RWPE2 (cell line): ENCODE results near the gene MPI.

ENCODE experiments used
- ATAC-seq: fragments of 200-7000 bp; cut with Tn5 transposase; 3 replicates; pipeline ENCODE4 v1.9.1; 2021; ENCODE audit warnings: low read depth
- DNase-seq: peaks from one replicate; pipeline ENCODE4 v3.0.0-alpha.2; 2020; ENCODE audit warnings: low spot score
- H3K27ac ChIP-seq: fragments of 450-650 bp; 2 replicates; pipeline ENCODE4 v1.5.1; 2017; ENCODE audit warnings: mild to moderate bottlenecking; ENCODE audit not compliant: poor library complexity, severe bottlenecking
- H3K27me3 ChIP-seq: fragments of 250-450 bp; sonication (Bioruptor Pico); 2 replicates; pipeline ENCODE4 v1.5.1; 2021; ENCODE audit warnings: mild to moderate bottlenecking, moderate library complexity; ENCODE audit not compliant: insufficient read depth, poor library complexity, severe bottlenecking
- H3K36me3 ChIP-seq: fragments of 250-450 bp; sonication (Bioruptor Pico); 2 replicates; pipeline ENCODE4 v1.5.1; 2020; ENCODE audit warnings: low read depth, mild to moderate bottlenecking, moderate library complexity
- H3K4me1 ChIP-seq: fragments of 250-450 bp; sonication (Bioruptor Pico); 2 replicates; pipeline ENCODE4 v1.5.1; 2021; ENCODE audit warnings: mild to moderate bottlenecking, moderate library complexity; ENCODE audit not compliant: insufficient read depth, poor library complexity, severe bottlenecking
- H3K4me3 ChIP-seq: fragments of 250-450 bp; sonication (Bioruptor Pico); 2 replicates; pipeline ENCODE4 v1.5.1; 2021; ENCODE audit warnings: mild to moderate bottlenecking, moderate library complexity; ENCODE audit not compliant: severe bottlenecking
- H3K9me3 ChIP-seq: fragments of 250-450 bp; sonication (Bioruptor Pico); 2 replicates; pipeline ENCODE4 v1.5.1; 2021; ENCODE audit warnings: mild to moderate bottlenecking, moderate library complexity; ENCODE audit not compliant: severe bottlenecking
- CTCF ChIP-seq: fragments of 450-650 bp; IDR thresholded peaks from one replicate; pipeline ENCODE4 v1.5.1; 2017; ENCODE audit warnings: mild to moderate bottlenecking, moderate library complexity; ENCODE audit not compliant: poor library complexity, severe bottlenecking

The MPI gene

GRCh38 chr15:74863239-74864056, 26.4 kb upstream of the MPI start:
- ATAC-seq (peak; percentile 70), DNase-seq (no peak)
- no peak overlapping the region for H3K4me3 ChIP-seq
- H3K9me3 ChIP-seq: no peaks in the 10 kb centered on the region
- H3K4me1 ChIP-seq: peaks cover 43% of the 10 kb centered on the region
- no peaks in the 10 kb centered on the region for H3K27me3 ChIP-seq
- H3K27ac ChIP-seq: peak overlapping the region; percentile 74
- TF ChIP-seq CTCF: no peak
- H3K36me3 ChIP-seq: peaks cover 17% of the 10 kb centered on the region

DNA sequence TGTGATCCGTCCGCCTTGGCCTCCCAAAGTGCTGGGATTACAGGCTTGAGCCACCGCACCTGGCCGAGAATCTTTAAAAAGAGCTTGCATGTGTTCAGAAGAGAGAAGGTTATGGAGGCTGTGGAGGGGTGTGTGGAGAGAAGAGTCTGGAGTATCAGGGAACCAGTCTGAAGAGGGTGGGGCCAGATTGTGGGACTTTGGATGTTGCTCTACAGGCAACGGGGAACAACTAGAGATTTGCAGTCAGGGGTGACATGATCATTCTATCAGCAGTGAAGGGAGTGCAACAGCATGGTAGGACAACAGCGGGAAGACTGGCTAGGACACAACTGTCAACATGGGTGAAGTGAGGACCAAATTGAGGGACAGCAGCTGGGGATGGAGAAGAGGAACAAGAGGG, 25.5 kb upstream of the MPI start:
- H3K36me3 ChIP-seq: peaks cover 22% of the 10 kb centered on the region
- H3K27me3 ChIP-seq: no peaks in the 10 kb centered on the region
- DNase-seq: no peak
- no peak for TF ChIP-seq CTCF
- no peak overlapping the region for H3K4me3 ChIP-seq
- peaks cover 43% of the 10 kb centered on the region for H3K4me1 ChIP-seq
- H3K9me3 ChIP-seq: no peaks in the 10 kb centered on the region
- ATAC-seq: no peak
- peak overlapping the region; percentile 74 for H3K27ac ChIP-seq

GRCh38 chr15:74865316-74865715, 24.5 kb upstream of the MPI start:
- H3K36me3 ChIP-seq: peaks cover 22% of the 10 kb centered on the region
- DNase-seq (no peak), ATAC-seq (no peak)
- no peak overlapping the region for H3K4me3 ChIP-seq
- H3K4me1 ChIP-seq: peaks cover 49% of the 10 kb centered on the region
- no peaks in the 10 kb centered on the region for H3K27me3 ChIP-seq
- TF ChIP-seq CTCF: no peak
- no peaks in the 10 kb centered on the region for H3K9me3 ChIP-seq
- peak overlapping the region; percentile 74 for H3K27ac ChIP-seq

GRCh38 chr15:74866090-74866489, 23.8 kb upstream of the MPI start:
- Histone ChIP-seq H3K27me3 (no peaks in the 10 kb centered on the region), H3K9me3 (no peaks in the 10 kb centered on the region), H3K4me1 (peaks cover 57% of the 10 kb centered on the region), H3K27ac (peak overlapping the region; percentile 74), H3K36me3 (peaks cover 22% of the 10 kb centered on the region), H3K4me3 (no peak overlapping the region)
- ATAC-seq (peak; percentile 87), DNase-seq (no peak)
- TF ChIP-seq CTCF: no peak

DNA sequence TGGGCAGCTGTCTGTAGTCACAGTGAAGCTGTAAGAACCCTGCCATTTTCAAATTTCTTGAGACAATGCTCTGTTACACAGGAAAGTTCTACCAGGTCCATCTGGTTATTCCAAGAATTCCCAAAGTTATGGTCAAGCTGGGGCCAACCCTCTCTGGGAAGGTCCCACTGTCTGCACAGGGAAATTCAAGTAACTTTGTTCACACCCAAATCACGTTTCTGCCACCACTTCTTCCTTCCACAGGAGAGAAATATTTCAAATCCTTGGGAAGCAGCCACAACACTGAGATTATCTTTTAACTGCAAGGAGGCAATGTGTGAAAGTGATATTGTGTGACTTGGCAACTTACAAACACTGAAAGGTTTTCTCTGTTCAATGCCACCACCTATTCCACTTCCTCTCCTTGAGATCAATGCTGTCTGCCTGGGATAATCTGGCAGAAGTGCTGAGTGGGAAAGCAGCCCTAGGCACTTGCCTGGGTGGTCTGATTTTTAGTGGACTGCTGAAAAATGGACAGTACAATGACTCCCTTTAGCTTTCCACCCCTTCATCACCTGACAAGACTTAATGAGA, 22.3 kb upstream of the MPI start:
- DNase-seq (no peak), ATAC-seq (no peak)
- peaks cover 64% of the 10 kb centered on the region for H3K4me1 ChIP-seq
- H3K9me3 ChIP-seq: no peaks in the 10 kb centered on the region
- no peaks in the 10 kb centered on the region for H3K27me3 ChIP-seq
- peaks cover 26% of the 10 kb centered on the region for H3K36me3 ChIP-seq
- peak overlapping the region; percentile 74 for H3K27ac ChIP-seq
- no peak for TF ChIP-seq CTCF
- no peak overlapping the region for H3K4me3 ChIP-seq
